LNCaP clone FGC (cell line): ENCODE measurements around the gene VSX2.

Experiments
- DNase-seq: peaks from one replicate; pipeline ENCODE4 v3.0.0-alpha.2; 2011; ENCODE audit warnings: low read depth
- H3K4me3 ChIP-seq: 2 replicates; pipeline ENCODE4 v1.5.1; 2011; ENCODE audit warnings: mild to moderate bottlenecking, low read depth, low read length, control low read depth
- CTCF ChIP-seq: IDR thresholded peaks from 2 replicates; pipeline ENCODE4 v1.5.1; 2012; ENCODE audit warnings: mild to moderate bottlenecking; ENCODE audit not compliant: control insufficient read depth, insufficient read depth; ENCODE audit errors: extremely low read depth

VSX2 gene

GRCh38 chr14:74308695-74309094 is 69.4 kb downstream of the VSX2 start:
- no peak for TF ChIP-seq CTCF
- no peak for DNase-seq
- H3K4me3 ChIP-seq, result no peak overlapping the region

GRCh38 chr14:74309125-74310022 is 70.1 kb downstream of the VSX2 start:
- DNase-seq, result no peak
- TF ChIP-seq CTCF, result no peak
- no peak overlapping the region for H3K4me3 ChIP-seq

- no peak for DNase-seq
- H3K4me3 ChIP-seq, result no peak overlapping the region
- no peak for TF ChIP-seq CTCF
Observed at GRCh38 chr14:74312161-74312560, 72.9 kb downstream of the VSX2 start.
